Measurements from ENCODE around the gene FHIT.

FHIT gene

GRCh38 chr3:60886518-60886917, 364.7 kb downstream of the FHIT start:
- no peaks in the 10 kb centered on the region for H3K79me2 ChIP-seq (ENCODE audit: control insufficient read depth, low read length)
- no peaks in the 10 kb centered on the region for H3K27me3 ChIP-seq (ENCODE audit: control insufficient read depth, low read length)
- H3K4me2 ChIP-seq (ENCODE audit: low read length) = no peak overlapping the region
- no peaks in the 10 kb centered on the region for H3K4me1 ChIP-seq (ENCODE audit: control insufficient read depth, low read length)
- no peaks in the 10 kb centered on the region for H3K9me2 ChIP-seq (replicated peaks; ENCODE audit: control insufficient read depth, low read length)
- no peaks in the 10 kb centered on the region for H3F3A ChIP-seq (ENCODE audit: control insufficient read depth, insufficient read depth)
- H3K27ac ChIP-seq (ENCODE audit: low read depth, low read length) = no peak overlapping the region
- H3K4me3 ChIP-seq (ENCODE audit: low read length) = no peak overlapping the region
- no peak for TF ChIP-seq CTCF (IDR thresholded peaks at IDR 0.05; ENCODE audit: low read depth, low read length, poor library complexity, severe bottlenecking)
- no peak for TF ChIP-seq EZH2phosphoT487 (IDR thresholded peaks at IDR 0.05; ENCODE audit: borderline replicate concordance, low read length)
- no peaks in the 10 kb centered on the region for H3K36me3 ChIP-seq (ENCODE audit: control insufficient read depth, low read length)
- no peaks in the 10 kb centered on the region for H3K9me3 ChIP-seq (ENCODE audit: control insufficient read depth, insufficient read depth, low read length)
- no peaks in the 10 kb centered on the region for H4K20me1 ChIP-seq (ENCODE audit: control insufficient read depth, insufficient read depth, low read depth, low read length)

DNA sequence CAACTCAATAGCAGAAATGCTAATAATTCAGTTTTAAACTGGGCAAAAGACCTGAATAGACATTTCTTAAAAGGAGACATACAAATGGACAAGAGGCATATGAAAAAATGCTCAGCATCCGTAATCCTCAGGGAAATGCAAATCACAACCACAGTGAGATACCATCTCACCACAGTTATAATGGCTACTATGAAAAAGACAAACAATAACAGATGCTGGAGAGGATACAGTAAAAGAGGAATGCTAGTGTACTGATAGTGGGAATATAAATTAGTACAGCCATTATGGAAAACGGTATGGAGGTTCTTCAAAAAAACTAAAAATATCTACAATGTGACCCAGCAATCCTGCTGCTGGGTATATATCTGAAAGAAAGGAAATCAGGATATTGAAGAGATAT, 367.2 kb downstream of the FHIT start:
- no peaks in the 10 kb centered on the region for H4K20me1 ChIP-seq (ENCODE audit: control insufficient read depth, insufficient read depth, low read depth, low read length)
- H3K9me2 ChIP-seq (replicated peaks; ENCODE audit: control insufficient read depth, low read length) = no peaks in the 10 kb centered on the region
- no peak overlapping the region for H3K27ac ChIP-seq (ENCODE audit: low read depth, low read length)
- no peak overlapping the region for H3K4me3 ChIP-seq (ENCODE audit: low read length)
- TF ChIP-seq EZH2phosphoT487 (IDR thresholded peaks at IDR 0.05; ENCODE audit: borderline replicate concordance, low read length) = no peak
- no peaks in the 10 kb centered on the region for H3K36me3 ChIP-seq (ENCODE audit: control insufficient read depth, low read length)
- H3K27me3 ChIP-seq (ENCODE audit: control insufficient read depth, low read length) = no peaks in the 10 kb centered on the region
- no peaks in the 10 kb centered on the region for H3K9me3 ChIP-seq (ENCODE audit: control insufficient read depth, insufficient read depth, low read length)
- no peak overlapping the region for H3K4me2 ChIP-seq (ENCODE audit: low read length)
- no peaks in the 10 kb centered on the region for H3K4me1 ChIP-seq (ENCODE audit: control insufficient read depth, low read length)
- H3F3A ChIP-seq (ENCODE audit: control insufficient read depth, insufficient read depth) = no peaks in the 10 kb centered on the region
- no peaks in the 10 kb centered on the region for H3K79me2 ChIP-seq (ENCODE audit: control insufficient read depth, low read length)

DNA sequence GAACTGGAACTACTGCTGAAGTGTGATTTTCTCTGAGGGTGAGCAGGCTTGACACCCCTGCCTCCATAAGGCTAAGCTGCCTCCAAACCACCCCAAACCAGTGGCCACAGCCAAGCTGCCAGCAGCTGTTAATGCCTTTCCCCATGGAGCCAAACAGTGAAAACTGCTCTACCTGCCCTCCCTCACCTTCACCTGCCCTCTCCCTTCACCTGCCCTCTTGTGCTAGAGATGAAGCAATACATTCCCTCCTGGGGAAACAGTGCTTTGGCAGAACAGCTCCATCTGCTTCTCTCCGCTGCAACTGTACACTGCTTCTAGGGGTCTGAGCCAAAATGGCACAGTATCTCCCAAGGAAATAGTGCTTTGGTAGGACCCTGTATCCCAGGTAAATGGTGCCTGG, 374.1 kb downstream of the FHIT start:
- Histone ChIP-seq H3F3A (ENCODE audit: control insufficient read depth, insufficient read depth) (no peaks in the 10 kb centered on the region), H3K27ac (ENCODE audit: low read depth, low read length) (no peak overlapping the region), H3K9me3 (ENCODE audit: control insufficient read depth, insufficient read depth, low read length) (no peaks in the 10 kb centered on the region), H3K4me3 (ENCODE audit: low read length) (no peak overlapping the region), H4K20me1 (ENCODE audit: control insufficient read depth, insufficient read depth, low read depth, low read length) (no peaks in the 10 kb centered on the region), H3K9me2 (replicated peaks; ENCODE audit: control insufficient read depth, low read length) (no peaks in the 10 kb centered on the region), H3K79me2 (ENCODE audit: control insufficient read depth, low read length) (no peaks in the 10 kb centered on the region), H3K36me3 (ENCODE audit: control insufficient read depth, low read length) (no peaks in the 10 kb centered on the region), H3K27me3 (ENCODE audit: control insufficient read depth, low read length) (no peaks in the 10 kb centered on the region), H3K4me1 (ENCODE audit: control insufficient read depth, low read length) (no peaks in the 10 kb centered on the region), H3K4me2 (ENCODE audit: low read length) (no peak overlapping the region)
- TF ChIP-seq EZH2phosphoT487 (IDR thresholded peaks at IDR 0.05; ENCODE audit: borderline replicate concordance, low read length) = no peak
- TF ChIP-seq CTCF (IDR thresholded peaks at IDR 0.05; ENCODE audit: low read depth, low read length, poor library complexity, severe bottlenecking) = no peak

- H3K4me3 ChIP-seq (ENCODE audit: low read length) = no peak overlapping the region
- no peaks in the 10 kb centered on the region for H3K36me3 ChIP-seq (ENCODE audit: control insufficient read depth, low read length)
- no peaks in the 10 kb centered on the region for H4K20me1 ChIP-seq (ENCODE audit: control insufficient read depth, insufficient read depth, low read depth, low read length)
- no peaks in the 10 kb centered on the region for H3K79me2 ChIP-seq (ENCODE audit: control insufficient read depth, low read length)
- H3K27me3 ChIP-seq (ENCODE audit: control insufficient read depth, low read length) = no peaks in the 10 kb centered on the region
- TF ChIP-seq CTCF (IDR thresholded peaks at IDR 0.05; ENCODE audit: low read depth, low read length, poor library complexity, severe bottlenecking) (no peak), EZH2phosphoT487 (IDR thresholded peaks at IDR 0.05; ENCODE audit: borderline replicate concordance, low read length) (no peak)
- no peak overlapping the region for H3K27ac ChIP-seq (ENCODE audit: low read depth, low read length)
- H3K9me2 ChIP-seq (replicated peaks; ENCODE audit: control insufficient read depth, low read length) = no peaks in the 10 kb centered on the region
- H3K4me2 ChIP-seq (ENCODE audit: low read length) = no peak overlapping the region
- no peaks in the 10 kb centered on the region for H3K9me3 ChIP-seq (ENCODE audit: control insufficient read depth, insufficient read depth, low read length)
- no peaks in the 10 kb centered on the region for H3K4me1 ChIP-seq (ENCODE audit: control insufficient read depth, low read length)
- no peaks in the 10 kb centered on the region for H3F3A ChIP-seq (ENCODE audit: control insufficient read depth, insufficient read depth)
These were observed 380.9 kb downstream of the FHIT start for GRCh38 chr3:60870396-60870795.
